HepG2 (cell line): Measurements from ENCODE around the gene EGR4. TPM values are rescaled to one million over a fixed set of nuclear protein-coding genes. Genes with fewer than 3 reads are reported as not detected.
A peak's percentile ranks its signal among the peaks of the same experiment; 100 is the strongest.

Experiments used
- BORCS8-MEF2B ChIP-seq: sonication (generic); formaldehyde crosslinking; IDR thresholded peaks from 2 replicates; pipeline ENCODE4 v1.8.0; 2022; ENCODE audit warnings: mild to moderate bottlenecking, missing genetic modification reagents
- DMAP1 ChIP-seq: IDR thresholded peaks from 2 replicates; pipeline ENCODE4 v1.6.1; 2016
- FOXK1 ChIP-seq: sonication (generic); formaldehyde crosslinking; IDR thresholded peaks from 2 replicates; pipeline ENCODE4 v1.4.0; 2020; ENCODE audit warnings: low read depth, missing genetic modification reagents, borderline replicate concordance
- RARG ChIP-seq: sonication (generic); formaldehyde crosslinking; IDR thresholded peaks from 2 replicates; pipeline ENCODE4 v1.4.0; 2020; ENCODE audit warnings: low read depth, mild to moderate bottlenecking, missing genetic modification reagents
- RFXAP ChIP-seq: sonication (generic); formaldehyde crosslinking; IDR thresholded peaks from 2 replicates; pipeline ENCODE4 v1.4.0; 2020; ENCODE audit warnings: missing genetic modification reagents, borderline replicate concordance
- SMAD3 ChIP-seq: sonication (generic); formaldehyde crosslinking; IDR thresholded peaks from 2 replicates; pipeline ENCODE4 v1.4.0; 2020; ENCODE audit warnings: missing genetic modification reagents
- ZMYM2 ChIP-seq: sonication (generic); formaldehyde crosslinking; IDR thresholded peaks from 2 replicates; pipeline ENCODE4 v1.8.0; 2022; ENCODE audit warnings: mild to moderate bottlenecking, missing genetic modification reagents
- ZNF678 ChIP-seq: sonication (generic); formaldehyde crosslinking; IDR thresholded peaks from 2 replicates; pipeline ENCODE4 v1.4.0; 2020; ENCODE audit warnings: mild to moderate bottlenecking, missing genetic modification reagents
- polyA plus RNA-seq, 8 experiments: library from polyadenylated mRNA; depleted of rRNA in 3 of 8; stranded (reverse) in 7 of 8; unstranded in 1 of 8; fragments of >200 nt; fragmentation: Illumina TruSeq in 4 of 8; extraction: Trizol in 4 of 8; gene quantifications; 2 replicates each; pipeline versions ENCODE4 v1.2.1 to v1.2.3, GENCODE V29; 2011 to 2016; ENCODE audit warnings: low read depth in 4 of 8, missing spikeins in 1 of 8, mixed read lengths in 1 of 8; ENCODE audit not compliant: insufficient read depth in 1 of 8
- total RNA-seq, 5 experiments: library from RNA; depleted of rRNA; stranded (reverse); fragments of >200 nt; fragmentation: Illumina TruSeq; extraction: Trizol; gene quantifications; 2 replicates each; pipeline ENCODE4 v1.2.3, GENCODE V29; 2016; ENCODE audit warnings: low read depth in 1 of 5
- TF ChIP-seq, protein P1 (sequence below): sonication (generic); formaldehyde crosslinking; IDR thresholded peaks from 2 replicates; pipeline ENCODE4 v1.5.1; 2020; ENCODE audit warnings: mild to moderate bottlenecking, missing genetic modification reagents
- TF ChIP-seq, protein P2 (sequence below): sonication (generic); formaldehyde crosslinking; IDR thresholded peaks from 2 replicates; pipeline ENCODE4 v1.4.0; 2020; ENCODE audit warnings: missing genetic modification reagents, borderline replicate concordance
- TF ChIP-seq, protein P3 (sequence below): sonication (generic); formaldehyde crosslinking; IDR thresholded peaks from 2 replicates; pipeline ENCODE4 v1.9.0; 2022; ENCODE audit warnings: low read depth, missing genetic modification reagents
- TF ChIP-seq, protein P4 (sequence below): sonication (generic); formaldehyde crosslinking; IDR thresholded peaks from 2 replicates; pipeline ENCODE4 v1.4.0; 2020; ENCODE audit warnings: missing genetic modification reagents
- TF ChIP-seq, protein P5 (sequence below): sonication (generic); formaldehyde crosslinking; IDR thresholded peaks from 2 replicates; pipeline ENCODE4 v1.5.0; 2020; ENCODE audit warnings: missing genetic modification reagents
- TF ChIP-seq, protein P6 (sequence below): sonication (generic); formaldehyde crosslinking; IDR thresholded peaks from 2 replicates; pipeline ENCODE4 v1.5.0; 2020; ENCODE audit warnings: missing genetic modification reagents

The EGR4 gene
- total and polyA plus RNA-seq, 2 of the 13 experiments (the other 11 are each of a cell fraction or from before 2014, with no cell fraction given): not detected

DNA sequence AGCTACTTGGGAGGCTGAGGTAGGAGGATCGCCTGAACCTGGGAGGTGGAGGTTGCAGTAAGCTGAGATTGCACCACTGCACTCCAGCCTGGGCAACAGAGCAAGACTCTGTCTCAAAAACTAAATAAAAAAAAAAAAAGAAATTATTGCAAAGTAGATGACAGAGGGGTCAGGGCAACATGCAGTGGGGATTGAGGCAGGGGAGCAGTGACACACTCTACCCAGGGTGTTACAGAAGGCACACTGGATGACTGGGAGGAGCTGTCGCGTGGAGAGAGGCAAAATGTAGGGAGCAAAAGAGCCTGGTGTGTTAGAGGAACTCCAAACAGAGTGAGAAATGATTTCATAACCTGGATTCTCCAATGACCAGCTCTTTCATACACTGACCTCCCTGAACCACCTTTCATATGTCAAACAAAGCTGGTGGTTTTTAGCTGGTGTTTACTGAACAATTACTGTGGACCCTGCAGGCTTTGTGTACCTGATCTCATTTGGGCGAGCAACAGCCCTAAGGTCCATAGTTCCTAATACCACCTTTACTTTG is 31.2 kb downstream of the EGR4 start (continued):
- TF ChIP-seq, protein P1, sequence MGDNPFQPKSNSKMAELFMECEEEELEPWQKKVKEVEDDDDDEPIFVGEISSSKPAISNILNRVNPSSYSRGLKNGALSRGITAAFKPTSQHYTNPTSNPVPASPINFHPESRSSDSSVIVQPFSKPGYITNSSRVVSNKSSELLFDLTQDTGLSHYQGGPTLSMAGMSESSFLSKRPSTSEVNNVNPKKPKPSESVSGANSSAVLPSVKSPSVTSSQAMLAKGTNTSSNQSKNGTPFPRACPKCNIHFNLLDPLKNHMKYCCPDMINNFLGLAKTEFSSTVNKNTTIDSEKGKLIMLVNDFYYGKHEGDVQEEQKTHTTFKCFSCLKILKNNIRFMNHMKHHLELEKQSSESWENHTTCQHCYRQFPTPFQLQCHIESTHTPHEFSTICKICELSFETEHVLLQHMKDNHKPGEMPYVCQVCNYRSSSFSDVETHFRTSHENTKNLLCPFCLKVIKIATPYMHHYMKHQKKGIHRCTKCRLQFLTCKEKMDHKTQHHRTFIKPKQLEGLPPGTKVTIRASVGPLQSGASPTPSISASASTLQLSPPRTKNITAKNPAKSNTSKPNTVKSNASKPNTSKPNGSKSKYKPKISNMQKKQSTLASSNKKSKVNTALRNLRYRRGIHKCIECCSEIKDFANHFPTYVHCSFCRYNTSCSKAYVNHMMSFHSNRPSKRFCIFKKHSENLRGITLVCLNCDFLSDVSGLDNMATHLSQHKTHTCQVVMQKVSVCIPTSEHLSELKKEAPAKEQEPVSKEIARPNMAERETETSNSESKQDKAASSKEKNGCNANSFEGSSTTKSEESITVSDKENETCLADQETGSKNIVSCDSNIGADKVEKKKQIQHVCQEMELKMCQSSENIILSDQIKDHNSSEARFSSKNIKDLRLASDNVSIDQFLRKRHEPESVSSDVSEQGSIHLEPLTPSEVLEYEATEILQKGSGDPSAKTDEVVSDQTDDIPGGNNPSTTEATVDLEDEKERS: no peak
- TF ChIP-seq BORCS8-MEF2B (CRISPR knock-in tag): peak; percentile 19; the same call in 1 of the 2 replicates
- TF ChIP-seq DMAP1: 0 out of 2 replicates have a peak, but pooled peaks have one; percentile 52
- no peak for TF ChIP-seq RFXAP (CRISPR knock-in tag)
- TF ChIP-seq, protein P2, sequence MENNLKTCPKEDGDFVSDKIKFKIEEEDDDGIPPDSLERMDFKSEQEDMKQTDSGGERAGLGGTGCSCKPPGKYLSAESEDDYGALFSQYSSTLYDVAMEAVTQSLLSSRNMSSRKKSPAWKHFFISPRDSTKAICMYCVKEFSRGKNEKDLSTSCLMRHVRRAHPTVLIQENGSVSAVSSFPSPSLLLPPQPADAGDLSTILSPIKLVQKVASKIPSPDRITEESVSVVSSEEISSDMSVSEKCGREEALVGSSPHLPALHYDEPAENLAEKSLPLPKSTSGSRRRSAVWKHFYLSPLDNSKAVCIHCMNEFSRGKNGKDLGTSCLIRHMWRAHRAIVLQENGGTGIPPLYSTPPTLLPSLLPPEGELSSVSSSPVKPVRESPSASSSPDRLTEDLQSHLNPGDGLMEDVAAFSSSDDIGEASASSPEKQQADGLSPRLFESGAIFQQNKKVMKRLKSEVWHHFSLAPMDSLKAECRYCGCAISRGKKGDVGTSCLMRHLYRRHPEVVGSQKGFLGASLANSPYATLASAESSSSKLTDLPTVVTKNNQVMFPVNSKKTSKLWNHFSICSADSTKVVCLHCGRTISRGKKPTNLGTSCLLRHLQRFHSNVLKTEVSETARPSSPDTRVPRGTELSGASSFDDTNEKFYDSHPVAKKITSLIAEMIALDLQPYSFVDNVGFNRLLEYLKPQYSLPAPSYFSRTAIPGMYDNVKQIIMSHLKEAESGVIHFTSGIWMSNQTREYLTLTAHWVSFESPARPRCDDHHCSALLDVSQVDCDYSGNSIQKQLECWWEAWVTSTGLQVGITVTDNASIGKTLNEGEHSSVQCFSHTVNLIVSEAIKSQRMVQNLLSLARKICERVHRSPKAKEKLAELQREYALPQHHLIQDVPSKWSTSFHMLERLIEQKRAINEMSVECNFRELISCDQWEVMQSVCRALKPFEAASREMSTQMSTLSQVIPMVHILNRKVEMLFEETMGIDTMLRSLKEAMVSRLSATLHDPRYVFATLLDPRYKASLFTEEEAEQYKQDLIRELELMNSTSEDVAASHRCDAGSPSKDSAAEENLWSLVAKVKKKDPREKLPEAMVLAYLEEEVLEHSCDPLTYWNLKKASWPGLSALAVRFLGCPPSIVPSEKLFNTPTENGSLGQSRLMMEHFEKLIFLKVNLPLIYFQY (CRISPR knock-in tag): no peak
- TF ChIP-seq ZNF678 (CRISPR knock-in tag): no peak
- TF ChIP-seq, protein P3, sequence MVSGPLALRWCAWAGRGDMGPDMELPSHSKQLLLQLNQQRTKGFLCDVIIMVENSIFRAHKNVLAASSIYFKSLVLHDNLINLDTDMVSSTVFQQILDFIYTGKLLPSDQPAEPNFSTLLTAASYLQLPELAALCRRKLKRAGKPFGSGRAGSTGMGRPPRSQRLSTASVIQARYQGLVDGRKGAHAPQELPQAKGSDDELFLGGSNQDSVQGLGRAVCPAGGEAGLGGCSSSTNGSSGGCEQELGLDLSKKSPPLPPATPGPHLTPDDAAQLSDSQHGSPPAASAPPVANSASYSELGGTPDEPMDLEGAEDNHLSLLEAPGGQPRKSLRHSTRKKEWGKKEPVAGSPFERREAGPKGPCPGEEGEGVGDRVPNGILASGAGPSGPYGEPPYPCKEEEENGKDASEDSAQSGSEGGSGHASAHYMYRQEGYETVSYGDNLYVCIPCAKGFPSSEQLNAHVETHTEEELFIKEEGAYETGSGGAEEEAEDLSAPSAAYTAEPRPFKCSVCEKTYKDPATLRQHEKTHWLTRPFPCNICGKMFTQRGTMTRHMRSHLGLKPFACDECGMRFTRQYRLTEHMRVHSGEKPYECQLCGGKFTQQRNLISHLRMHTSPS: peak; percentile 72; the same call in 1 of the 2 replicates
- peak; percentile 67; the same call in 1 of the 2 replicates for TF ChIP-seq ZMYM2 (CRISPR knock-in tag)
- TF ChIP-seq, protein P4, sequence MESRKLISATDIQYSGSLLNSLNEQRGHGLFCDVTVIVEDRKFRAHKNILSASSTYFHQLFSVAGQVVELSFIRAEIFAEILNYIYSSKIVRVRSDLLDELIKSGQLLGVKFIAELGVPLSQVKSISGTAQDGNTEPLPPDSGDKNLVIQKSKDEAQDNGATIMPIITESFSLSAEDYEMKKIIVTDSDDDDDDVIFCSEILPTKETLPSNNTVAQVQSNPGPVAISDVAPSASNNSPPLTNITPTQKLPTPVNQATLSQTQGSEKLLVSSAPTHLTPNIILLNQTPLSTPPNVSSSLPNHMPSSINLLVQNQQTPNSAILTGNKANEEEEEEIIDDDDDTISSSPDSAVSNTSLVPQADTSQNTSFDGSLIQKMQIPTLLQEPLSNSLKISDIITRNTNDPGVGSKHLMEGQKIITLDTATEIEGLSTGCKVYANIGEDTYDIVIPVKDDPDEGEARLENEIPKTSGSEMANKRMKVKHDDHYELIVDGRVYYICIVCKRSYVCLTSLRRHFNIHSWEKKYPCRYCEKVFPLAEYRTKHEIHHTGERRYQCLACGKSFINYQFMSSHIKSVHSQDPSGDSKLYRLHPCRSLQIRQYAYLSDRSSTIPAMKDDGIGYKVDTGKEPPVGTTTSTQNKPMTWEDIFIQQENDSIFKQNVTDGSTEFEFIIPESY (CRISPR knock-in tag): no peak
- TF ChIP-seq RARG (CRISPR knock-in tag): no peak
- TF ChIP-seq, protein P5, sequence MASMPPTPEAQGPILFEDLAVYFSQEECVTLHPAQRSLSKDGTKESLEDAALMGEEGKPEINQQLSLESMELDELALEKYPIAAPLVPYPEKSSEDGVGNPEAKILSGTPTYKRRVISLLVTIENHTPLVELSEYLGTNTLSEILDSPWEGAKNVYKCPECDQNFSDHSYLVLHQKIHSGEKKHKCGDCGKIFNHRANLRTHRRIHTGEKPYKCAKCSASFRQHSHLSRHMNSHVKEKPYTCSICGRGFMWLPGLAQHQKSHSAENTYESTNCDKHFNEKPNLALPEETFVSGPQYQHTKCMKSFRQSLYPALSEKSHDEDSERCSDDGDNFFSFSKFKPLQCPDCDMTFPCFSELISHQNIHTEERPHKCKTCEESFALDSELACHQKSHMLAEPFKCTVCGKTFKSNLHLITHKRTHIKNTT: no peak
- TF ChIP-seq SMAD3: peak; percentile 73; the same call in 1 of the 2 replicates
- peak; percentile 78; the same call in 1 of the 2 replicates for TF ChIP-seq FOXK1 (CRISPR knock-in tag)
- TF ChIP-seq, protein P6, sequence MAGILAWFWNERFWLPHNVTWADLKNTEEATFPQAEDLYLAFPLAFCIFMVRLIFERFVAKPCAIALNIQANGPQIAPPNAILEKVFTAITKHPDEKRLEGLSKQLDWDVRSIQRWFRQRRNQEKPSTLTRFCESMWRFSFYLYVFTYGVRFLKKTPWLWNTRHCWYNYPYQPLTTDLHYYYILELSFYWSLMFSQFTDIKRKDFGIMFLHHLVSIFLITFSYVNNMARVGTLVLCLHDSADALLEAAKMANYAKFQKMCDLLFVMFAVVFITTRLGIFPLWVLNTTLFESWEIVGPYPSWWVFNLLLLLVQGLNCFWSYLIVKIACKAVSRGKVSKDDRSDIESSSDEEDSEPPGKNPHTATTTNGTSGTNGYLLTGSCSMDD (CRISPR knock-in tag): no peak
